ENCODE data around the gene ANTKMT.

Gene ANTKMT

DNA sequence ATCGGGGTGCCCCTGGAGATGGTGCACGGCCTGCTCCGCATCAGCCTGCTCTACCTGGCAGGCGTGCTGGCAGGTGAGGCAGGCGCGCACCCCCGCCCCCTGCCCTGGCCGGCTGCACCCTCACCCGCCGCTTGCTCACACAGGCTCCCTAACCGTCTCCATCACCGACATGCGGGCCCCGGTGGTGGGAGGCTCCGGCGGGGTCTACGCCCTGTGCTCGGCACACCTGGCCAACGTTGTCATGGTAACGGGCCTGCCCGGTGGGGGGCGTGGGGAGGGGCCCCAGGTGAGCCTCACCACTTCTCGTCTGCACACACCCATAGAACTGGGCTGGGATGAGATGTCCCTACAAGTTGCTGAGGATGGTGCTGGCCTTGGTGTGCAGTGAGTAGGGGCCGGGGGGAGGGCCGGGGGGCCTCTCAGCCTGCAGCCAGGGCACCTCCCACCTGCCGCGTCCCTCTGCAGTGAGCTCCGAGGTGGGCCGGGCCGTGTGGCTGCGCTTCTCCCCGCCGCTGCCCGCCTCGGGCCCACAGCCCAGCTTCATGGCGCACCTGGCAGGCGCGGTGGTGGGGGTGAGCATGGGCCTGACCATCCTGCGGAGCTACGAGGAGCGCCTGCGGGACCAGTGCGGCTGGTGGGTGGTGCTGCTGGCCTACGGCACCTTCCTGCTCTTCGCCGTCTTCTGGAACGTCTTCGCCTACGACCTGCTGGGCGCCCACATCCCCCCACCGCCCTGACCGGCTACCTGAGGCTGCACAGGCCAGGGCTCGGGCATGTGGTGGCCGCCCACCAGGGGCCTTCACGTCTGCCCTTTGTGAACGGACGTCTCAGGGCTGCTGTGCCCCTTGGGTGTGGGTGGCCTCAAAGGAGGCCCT, 43.4 kb upstream of the ANTKMT start:
- TF ChIP-seq ZNF8 (CRISPR knock-in tag; IDR thresholded peaks at IDR 0.05): no peak
- TF ChIP-seq CSDC2 (CRISPR knock-in tag; IDR thresholded peaks at IDR 0.05): no peak
- TF ChIP-seq, protein P1, sequence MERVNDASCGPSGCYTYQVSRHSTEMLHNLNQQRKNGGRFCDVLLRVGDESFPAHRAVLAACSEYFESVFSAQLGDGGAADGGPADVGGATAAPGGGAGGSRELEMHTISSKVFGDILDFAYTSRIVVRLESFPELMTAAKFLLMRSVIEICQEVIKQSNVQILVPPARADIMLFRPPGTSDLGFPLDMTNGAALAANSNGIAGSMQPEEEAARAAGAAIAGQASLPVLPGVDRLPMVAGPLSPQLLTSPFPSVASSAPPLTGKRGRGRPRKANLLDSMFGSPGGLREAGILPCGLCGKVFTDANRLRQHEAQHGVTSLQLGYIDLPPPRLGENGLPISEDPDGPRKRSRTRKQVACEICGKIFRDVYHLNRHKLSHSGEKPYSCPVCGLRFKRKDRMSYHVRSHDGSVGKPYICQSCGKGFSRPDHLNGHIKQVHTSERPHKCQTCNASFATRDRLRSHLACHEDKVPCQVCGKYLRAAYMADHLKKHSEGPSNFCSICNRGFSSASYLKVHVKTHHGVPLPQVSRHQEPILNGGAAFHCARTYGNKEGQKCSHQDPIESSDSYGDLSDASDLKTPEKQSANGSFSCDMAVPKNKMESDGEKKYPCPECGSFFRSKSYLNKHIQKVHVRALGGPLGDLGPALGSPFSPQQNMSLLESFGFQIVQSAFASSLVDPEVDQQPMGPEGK (CRISPR knock-in tag; IDR thresholded peaks at IDR 0.05; ENCODE audit: borderline replicate concordance): no peak
- TF ChIP-seq PPARA (CRISPR knock-in tag; IDR thresholded peaks at IDR 0.05; ENCODE audit: borderline replicate concordance): no peak
- TF ChIP-seq ZC3H10 (CRISPR knock-in tag; IDR thresholded peaks at IDR 0.05): no peak
- no peak for ATAC-seq

DNA sequence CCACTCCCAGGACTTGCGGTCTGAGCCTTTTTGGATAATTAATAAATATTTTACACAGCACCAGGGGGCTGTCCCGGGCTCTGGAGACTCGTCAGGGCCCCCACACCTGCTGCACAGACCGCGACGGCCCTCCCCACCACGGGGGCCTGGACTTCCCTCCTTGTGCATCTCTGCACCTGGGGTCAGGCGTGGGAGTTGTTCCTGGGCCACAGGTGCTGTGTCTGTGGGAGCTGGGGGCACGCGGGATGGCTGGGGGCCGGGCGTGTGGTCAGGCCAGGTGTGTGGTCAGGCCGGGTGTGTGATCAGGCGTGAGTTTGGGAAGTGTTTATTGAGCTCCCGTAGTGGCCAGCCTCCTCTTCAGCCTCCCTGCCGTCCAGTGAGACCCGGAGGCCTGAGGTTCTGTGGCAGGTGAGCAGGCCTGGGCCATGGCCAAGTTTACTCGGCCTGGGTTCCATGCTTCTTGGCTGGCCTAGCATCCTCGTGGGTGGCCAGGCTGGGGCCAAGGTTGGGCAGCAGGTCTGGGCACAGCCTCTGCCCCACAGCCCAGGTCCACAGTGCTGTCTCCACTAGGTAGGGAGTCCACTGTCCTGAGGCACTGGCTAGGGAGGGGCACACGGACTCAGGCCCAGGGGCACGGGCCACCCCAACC, 42.6 kb upstream of the ANTKMT start:
- ATAC-seq: no peak
- no peak for TF ChIP-seq ESRRG (CRISPR knock-in tag; IDR thresholded peaks at IDR 0.05)
- TF ChIP-seq SNAI2 (CRISPR knock-in tag; IDR thresholded peaks at IDR 0.05): no peak
- TF ChIP-seq OSR1 (CRISPR knock-in tag; IDR thresholded peaks at IDR 0.05): no peak
- no peak for TF ChIP-seq ZFP3 (CRISPR knock-in tag; IDR thresholded peaks at IDR 0.05)
- TF ChIP-seq, protein P2, sequence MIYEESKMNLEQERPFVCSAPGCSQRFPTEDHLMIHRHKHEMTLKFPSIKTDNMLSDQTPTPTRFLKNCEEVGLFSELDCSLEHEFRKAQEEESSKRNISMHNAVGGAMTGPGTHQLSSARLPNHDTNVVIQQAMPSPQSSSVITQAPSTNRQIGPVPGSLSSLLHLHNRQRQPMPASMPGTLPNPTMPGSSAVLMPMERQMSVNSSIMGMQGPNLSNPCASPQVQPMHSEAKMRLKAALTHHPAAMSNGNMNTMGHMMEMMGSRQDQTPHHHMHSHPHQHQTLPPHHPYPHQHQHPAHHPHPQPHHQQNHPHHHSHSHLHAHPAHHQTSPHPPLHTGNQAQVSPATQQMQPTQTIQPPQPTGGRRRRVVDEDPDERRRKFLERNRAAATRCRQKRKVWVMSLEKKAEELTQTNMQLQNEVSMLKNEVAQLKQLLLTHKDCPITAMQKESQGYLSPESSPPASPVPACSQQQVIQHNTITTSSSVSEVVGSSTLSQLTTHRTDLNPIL (CRISPR knock-in tag; IDR thresholded peaks at IDR 0.05; ENCODE audit: low read depth): no peak
- no peak for TF ChIP-seq GLIS3 (CRISPR knock-in tag; IDR thresholded peaks at IDR 0.05)
- TF ChIP-seq, protein P3, sequence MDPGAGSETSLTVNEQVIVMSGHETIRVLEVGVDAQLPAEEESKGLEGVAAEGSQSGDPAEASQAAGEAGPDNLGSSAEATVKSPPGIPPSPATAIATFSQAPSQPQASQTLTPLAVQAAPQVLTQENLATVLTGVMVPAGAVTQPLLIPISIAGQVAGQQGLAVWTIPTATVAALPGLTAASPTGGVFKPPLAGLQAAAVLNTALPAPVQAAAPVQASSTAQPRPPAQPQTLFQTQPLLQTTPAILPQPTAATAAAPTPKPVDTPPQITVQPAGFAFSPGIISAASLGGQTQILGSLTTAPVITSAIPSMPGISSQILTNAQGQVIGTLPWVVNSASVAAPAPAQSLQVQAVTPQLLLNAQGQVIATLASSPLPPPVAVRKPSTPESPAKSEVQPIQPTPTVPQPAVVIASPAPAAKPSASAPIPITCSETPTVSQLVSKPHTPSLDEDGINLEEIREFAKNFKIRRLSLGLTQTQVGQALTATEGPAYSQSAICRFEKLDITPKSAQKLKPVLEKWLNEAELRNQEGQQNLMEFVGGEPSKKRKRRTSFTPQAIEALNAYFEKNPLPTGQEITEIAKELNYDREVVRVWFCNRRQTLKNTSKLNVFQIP (CRISPR knock-in tag; IDR thresholded peaks at IDR 0.05; ENCODE audit: borderline replicate concordance, low read depth): no peak
- TF ChIP-seq ZC3H10 (CRISPR knock-in tag; IDR thresholded peaks at IDR 0.05): no peak
- no peak for TF ChIP-seq ZNF70 (CRISPR knock-in tag; IDR thresholded peaks at IDR 0.05)
- TF ChIP-seq ISL1 (CRISPR knock-in tag; IDR thresholded peaks at IDR 0.05): no peak
- no peak for TF ChIP-seq ZNF565 (CRISPR knock-in tag; conservative IDR thresholded peaks at IDR 0.05; ENCODE audit: low read depth)
- TF ChIP-seq RARB (CRISPR knock-in tag; IDR thresholded peaks at IDR 0.05): no peak
- no peak for TF ChIP-seq ZFP30 (CRISPR knock-in tag; IDR thresholded peaks at IDR 0.05)
- TF ChIP-seq ARNTL (CRISPR knock-in tag; IDR thresholded peaks at IDR 0.05; ENCODE audit: borderline replicate concordance, low read depth): no peak
- TF ChIP-seq, protein P1 (CRISPR knock-in tag; IDR thresholded peaks at IDR 0.05; ENCODE audit: borderline replicate concordance): no peak
- TF ChIP-seq, protein P4, sequence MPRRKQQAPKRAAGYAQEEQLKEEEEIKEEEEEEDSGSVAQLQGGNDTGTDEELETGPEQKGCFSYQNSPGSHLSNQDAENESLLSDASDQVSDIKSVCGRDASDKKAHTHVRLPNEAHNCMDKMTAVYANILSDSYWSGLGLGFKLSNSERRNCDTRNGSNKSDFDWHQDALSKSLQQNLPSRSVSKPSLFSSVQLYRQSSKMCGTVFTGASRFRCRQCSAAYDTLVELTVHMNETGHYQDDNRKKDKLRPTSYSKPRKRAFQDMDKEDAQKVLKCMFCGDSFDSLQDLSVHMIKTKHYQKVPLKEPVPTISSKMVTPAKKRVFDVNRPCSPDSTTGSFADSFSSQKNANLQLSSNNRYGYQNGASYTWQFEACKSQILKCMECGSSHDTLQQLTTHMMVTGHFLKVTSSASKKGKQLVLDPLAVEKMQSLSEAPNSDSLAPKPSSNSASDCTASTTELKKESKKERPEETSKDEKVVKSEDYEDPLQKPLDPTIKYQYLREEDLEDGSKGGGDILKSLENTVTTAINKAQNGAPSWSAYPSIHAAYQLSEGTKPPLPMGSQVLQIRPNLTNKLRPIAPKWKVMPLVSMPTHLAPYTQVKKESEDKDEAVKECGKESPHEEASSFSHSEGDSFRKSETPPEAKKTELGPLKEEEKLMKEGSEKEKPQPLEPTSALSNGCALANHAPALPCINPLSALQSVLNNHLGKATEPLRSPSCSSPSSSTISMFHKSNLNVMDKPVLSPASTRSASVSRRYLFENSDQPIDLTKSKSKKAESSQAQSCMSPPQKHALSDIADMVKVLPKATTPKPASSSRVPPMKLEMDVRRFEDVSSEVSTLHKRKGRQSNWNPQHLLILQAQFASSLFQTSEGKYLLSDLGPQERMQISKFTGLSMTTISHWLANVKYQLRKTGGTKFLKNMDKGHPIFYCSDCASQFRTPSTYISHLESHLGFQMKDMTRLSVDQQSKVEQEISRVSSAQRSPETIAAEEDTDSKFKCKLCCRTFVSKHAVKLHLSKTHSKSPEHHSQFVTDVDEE (CRISPR knock-in tag; IDR thresholded peaks at IDR 0.05): no peak
- TF ChIP-seq TCF4 (CRISPR knock-in tag; IDR thresholded peaks at IDR 0.05; ENCODE audit: borderline replicate concordance): no peak
